Natural killer cell (primary cell): ENCODE measurements around the gene BCAP31. TPM values are rescaled to one million over a fixed set of nuclear protein-coding genes. Genes with fewer than 3 reads are reported as not detected.

ENCODE experiments used
- ATAC-seq, 3 donors: fragments of 150-1000 bp in 2 of 3; fragments of 200-7000 bp in 1 of 3; cut with Tn5 transposase; 1 replicate in 1 of 3; 2 replicates in 2 of 3; pipeline ENCODE4 v1.10.0; 2021; ENCODE audit warnings: mild to moderate bottlenecking in 2 of 3, moderate library complexity in 2 of 3
- DNase-seq, 2 donors: peaks; one replicate each; pipeline versions ENCODE4 v3.0.0 to v3.0.0-alpha.2; 2013 to 2021; ENCODE audit warnings: mixed read lengths in 1 of 2
- H3K27ac ChIP-seq: one replicate; pipeline ENCODE4 v1.5.1; 2013; ENCODE audit warnings: mild to moderate bottlenecking, low read length
- H3K27me3 ChIP-seq: one replicate; pipeline ENCODE4 v1.6.1; 2013; ENCODE audit warnings: low read length; ENCODE audit not compliant: control insufficient read depth, insufficient read depth
- H3K36me3 ChIP-seq: one replicate; pipeline ENCODE4 v1.6.1; 2013; ENCODE audit warnings: low read length; ENCODE audit not compliant: control insufficient read depth, insufficient read depth
- H3K4me1 ChIP-seq: one replicate; pipeline ENCODE4 v1.6.1; 2013; ENCODE audit warnings: low read length; ENCODE audit not compliant: control insufficient read depth, insufficient read depth
- H3K4me3 ChIP-seq: one replicate; pipeline ENCODE4 v1.5.1; 2013; ENCODE audit warnings: low read length
- H3K9me3 ChIP-seq: one replicate; pipeline ENCODE4 v1.6.1; 2013; ENCODE audit warnings: low read length; ENCODE audit not compliant: control insufficient read depth, insufficient read depth
- H3K27ac Mint-ChIP-seq, 2 donors: one replicate each; pipeline ENCODE4 v1.8.0; 2022; ENCODE audit warnings: mild to moderate bottlenecking in 2 of 2, mixed read lengths in 2 of 2, moderate library complexity in 1 of 2
- H3K27me3 Mint-ChIP-seq, 2 donors: one replicate each; pipeline ENCODE4 v1.8.0; 2022; ENCODE audit warnings: low read depth in 2 of 2, mixed read lengths in 2 of 2
- H3K36me3 Mint-ChIP-seq: one replicate; pipeline ENCODE4 v1.8.0; 2022; ENCODE audit warnings: mixed read lengths
- H3K4me1 Mint-ChIP-seq, 2 donors: one replicate each; pipeline ENCODE4 v1.8.0; 2022; ENCODE audit warnings: mixed read lengths in 2 of 2
- H3K4me3 Mint-ChIP-seq: one replicate; pipeline ENCODE4 v1.8.0; 2022; ENCODE audit warnings: mild to moderate bottlenecking, moderate library complexity, mixed read lengths
- H3K9me3 Mint-ChIP-seq, 2 donors: one replicate each; pipeline ENCODE4 v1.8.0; 2022; ENCODE audit warnings: mixed read lengths in 2 of 2
- CTCF ChIP-seq: fragments of 200-600 bp; IDR thresholded peaks from one replicate; pipeline ENCODE4 v1.8.0; 2022; ENCODE audit warnings: antibody characterized with exemption
- WGBS: methylation state at CpG from one replicate; pipeline ENCODE4 v1.1.7; 2013; ENCODE audit warnings: missing lambda C conversion rate; ENCODE audit not compliant: insufficient coverage; 5-methylcytosine and 5-hydroxymethylcytosine counted together
- intact Hi-C: fragments of 100-400 bp; cut with micrococcal nuclease; formaldehyde crosslinking; loops from one replicate; pipeline ENCODE4 v1.14.2; 2022
- total RNA-seq, 4 donors: library from RNA; stranded (reverse); fragments of 120-200 nt in 1 of 4; gene quantifications; one replicate each; pipeline versions ENCODE4 v1.2.3 to v1.2.4, GENCODE V29; 2013 to 2022

Gene BCAP31
- total RNA-seq, 3 donors from 2014 or later (not counting 1 experiment from before 2014, with no cell fraction given): 109 to 131 (median 119) TPM

DNA sequence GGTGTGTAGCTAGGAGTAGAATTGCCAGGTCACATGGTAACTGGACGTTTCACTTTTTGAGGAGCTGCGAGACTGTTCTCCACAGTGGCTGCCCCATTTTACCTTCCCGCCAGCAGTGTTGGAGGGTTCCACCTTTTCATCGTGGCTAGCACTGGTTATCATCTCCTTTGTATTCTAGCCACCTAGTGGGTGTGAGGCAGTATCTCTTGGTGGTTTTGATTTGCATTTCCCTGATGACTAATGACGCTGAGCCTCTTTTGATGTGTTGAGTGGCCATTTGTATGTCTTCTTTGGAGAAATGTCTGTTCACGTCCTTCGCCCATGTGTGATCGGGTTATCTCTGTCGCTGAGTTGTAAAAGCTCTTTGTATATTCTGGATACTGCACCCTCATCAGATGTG, 11.1 kb upstream of the BCAP31 start:
- H3K36me3 ChIP-seq: peaks cover 8% of the 10 kb centered on the region
- Mint-ChIP-seq H3K4me3 (no peak overlapping the region), H3K9me3 (no peaks in the 10 kb centered on the region), H3K36me3 (no peaks in the 10 kb centered on the region), H3K4me1 (peaks cover 10 to 21% of the 10 kb centered on the region in 2 donors), H3K27me3 (no peaks in the 10 kb centered on the region), H3K27ac (peak overlapping the region in 1 of 2 donors; percentile 22)
- no peak overlapping the region for H3K4me3 ChIP-seq
- H3K27me3 ChIP-seq: no peaks in the 10 kb centered on the region
- DNase-seq (peak in 1 of 2 donors; percentile 53), ATAC-seq (peak; percentile 66 to 94 (median 85))
- no peak for TF ChIP-seq CTCF
- intact Hi-C loops: no loop called here
- no peak overlapping the region for H3K27ac ChIP-seq
- H3K4me1 ChIP-seq: peaks cover 11% of the 10 kb centered on the region
- H3K9me3 ChIP-seq: no peaks in the 10 kb centered on the region
- 53% methylated on average over 9 of the region's 9 CpGs for WGBS

GRCh38 chrX:153734871-153735270, 10.7 kb upstream of the BCAP31 start:
- ATAC-seq (no peak), DNase-seq (no peak)
- Mint-ChIP-seq H3K36me3 (no peaks in the 10 kb centered on the region), H3K4me3 (no peak overlapping the region), H3K27ac (peak overlapping the region in 1 of 2 donors; percentile 22), H3K27me3 (no peaks in the 10 kb centered on the region), H3K9me3 (no peaks in the 10 kb centered on the region), H3K4me1 (peaks cover 10 to 21% of the 10 kb centered on the region in 2 donors)
- Histone ChIP-seq H3K4me1 (peaks cover 7% of the 10 kb centered on the region), H3K36me3 (peaks cover 8% of the 10 kb centered on the region), H3K4me3 (no peak overlapping the region), H3K27ac (no peak overlapping the region), H3K27me3 (no peaks in the 10 kb centered on the region), H3K9me3 (no peaks in the 10 kb centered on the region)
- 91% methylated on average over 2 of the region's 2 CpGs for WGBS
- intact Hi-C loops: no loop called here
- no peak for TF ChIP-seq CTCF

GRCh38 chrX:153733651-153734240, 9.6 kb upstream of the BCAP31 start:
- whole genome bisulfite sequencing: 92% methylated on average over 12 of the region's 15 CpGs
- H3K9me3 ChIP-seq: no peaks in the 10 kb centered on the region
- H3K4me3 ChIP-seq: no peak overlapping the region
- intact Hi-C loops: no loop called here
- peaks cover 11% of the 10 kb centered on the region for H3K36me3 ChIP-seq
- H3K4me3 Mint-ChIP-seq: no peak overlapping the region
- H3K4me1 Mint-ChIP-seq: peaks cover 10 to 21% of the 10 kb centered on the region in 2 donors
- no peak for ATAC-seq
- H3K27ac Mint-ChIP-seq: no peak overlapping the region
- no peaks in the 10 kb centered on the region for H3K27me3 ChIP-seq
- no peaks in the 10 kb centered on the region for H3K9me3 Mint-ChIP-seq
- no peak for DNase-seq
- no peak for TF ChIP-seq CTCF
- H3K27ac ChIP-seq: no peak overlapping the region
- peaks cover 7% of the 10 kb centered on the region for H3K4me1 ChIP-seq
- no peaks in the 10 kb centered on the region for H3K27me3 Mint-ChIP-seq
- no peaks in the 10 kb centered on the region for H3K36me3 Mint-ChIP-seq

DNA sequence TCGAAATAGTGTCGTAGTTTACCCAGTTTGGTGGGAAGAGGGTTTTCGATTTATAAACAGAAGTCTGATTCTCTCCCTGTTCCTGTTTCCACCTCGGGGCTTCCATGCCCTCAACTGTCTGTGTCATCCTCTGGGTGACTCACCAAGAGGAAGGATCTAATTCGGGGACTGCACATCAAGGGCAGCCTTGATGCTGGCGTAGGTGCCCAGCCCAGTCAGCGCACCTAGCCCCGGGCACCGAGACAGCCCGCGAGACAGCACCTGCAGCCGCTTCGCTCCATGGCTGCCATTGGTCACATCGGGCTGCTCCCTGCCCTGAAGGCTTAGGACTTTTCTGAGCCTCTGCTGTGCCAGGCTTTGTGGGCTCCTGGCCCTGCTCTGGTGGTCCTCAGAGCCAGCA, 8.2 kb upstream of the BCAP31 start:
- no peaks in the 10 kb centered on the region for H3K9me3 ChIP-seq
- Mint-ChIP-seq H3K4me1 (peaks cover 15 to 26% of the 10 kb centered on the region in 2 donors), H3K27me3 (no peaks in the 10 kb centered on the region), H3K4me3 (no peak overlapping the region), H3K36me3 (no peaks in the 10 kb centered on the region), H3K27ac (no peak overlapping the region), H3K9me3 (no peaks in the 10 kb centered on the region)
- peaks cover 21% of the 10 kb centered on the region for H3K4me1 ChIP-seq
- 88% methylated on average over 13 of the region's 14 CpGs for WGBS
- DNase-seq: no peak
- no peak for ATAC-seq
- no peak overlapping the region for H3K27ac ChIP-seq
- intact Hi-C loops: no loop called here
- H3K27me3 ChIP-seq: no peaks in the 10 kb centered on the region
- no peak for TF ChIP-seq CTCF
- peaks cover 11% of the 10 kb centered on the region for H3K36me3 ChIP-seq
- no peak overlapping the region for H3K4me3 ChIP-seq
